ENCODE data around the gene SLC10A3.

- TF ChIP-seq CTCF (IDR thresholded peaks at IDR 0.05) (no peak), POLR2A (IDR thresholded peaks at IDR 0.05) (no peak)
Observed at GRCh38 chrX:154457491-154458115, 32.8 kb downstream of the SLC10A3 start.
